ES-I3 (cell line): Measurements from ENCODE around the gene ZMYM2.
"Not testable (repeated sequence)": the region's sequence is repeated elsewhere in the genome, so short reads cannot be mapped to it uniquely, and the experiment has no call there.

Experiments
- H3K36me3 ChIP-seq: 2 replicates; pipeline ENCODE4 v1.6.1; 2013; ENCODE audit warnings: mild to moderate bottlenecking, low read length, control low read depth, moderate library complexity; ENCODE audit not compliant: insufficient read depth
- H3K4me1 ChIP-seq: 2 replicates; pipeline ENCODE4 v1.6.1; 2013; ENCODE audit warnings: mild to moderate bottlenecking, control low read depth, low read length; ENCODE audit not compliant: insufficient read depth
- H3K9ac ChIP-seq: 2 replicates; pipeline ENCODE4 v1.6.1; 2013; ENCODE audit warnings: low read depth, mild to moderate bottlenecking, low read length, moderate library complexity
- H3K9me3 ChIP-seq: 2 replicates; pipeline ENCODE4 v1.6.1; 2013; ENCODE audit warnings: mild to moderate bottlenecking, low read length, moderate library complexity; ENCODE audit not compliant: control insufficient read depth, insufficient read depth

The ZMYM2 gene

DNA sequence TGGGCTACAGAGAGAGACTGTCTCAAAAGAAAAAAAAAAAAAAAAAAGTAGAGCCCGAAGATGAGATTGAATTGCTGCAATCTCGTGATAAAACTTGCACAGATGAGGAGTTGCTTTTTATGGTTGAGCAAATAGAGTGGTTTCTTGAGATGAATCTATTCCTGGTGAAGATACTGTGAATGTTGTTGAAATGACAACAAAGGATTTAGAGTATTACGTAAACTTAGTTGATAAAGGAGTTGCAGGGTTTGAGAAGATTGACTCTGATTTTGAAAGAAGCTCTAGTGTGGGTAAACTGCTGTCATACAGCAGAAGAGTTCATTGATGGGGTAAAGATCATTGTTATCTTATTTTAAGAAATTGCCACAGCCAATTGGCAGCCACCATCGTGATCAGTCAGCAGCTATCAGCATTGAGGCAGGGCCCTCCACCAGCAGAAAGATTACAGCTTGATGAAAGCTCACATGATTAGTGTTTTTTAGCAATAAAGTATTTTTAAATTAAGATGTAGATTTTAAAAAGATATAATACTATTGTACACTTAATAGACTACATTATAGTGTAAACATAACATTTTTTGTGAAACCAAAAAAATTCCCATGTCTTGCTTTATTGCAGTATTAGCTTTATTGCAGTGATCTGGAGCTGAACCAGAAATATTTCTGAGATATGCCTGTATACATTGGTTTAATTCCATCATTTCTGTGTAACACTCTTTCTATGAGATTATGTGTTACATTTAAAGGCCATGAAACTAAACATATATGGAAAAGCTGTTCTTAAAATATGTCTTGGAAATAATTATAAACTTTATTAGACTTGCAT is 43.1 kb downstream of the ZMYM2 start:
- Histone ChIP-seq H3K4me1 (no peaks in the 10 kb centered on the region), H3K9ac (no peak overlapping the region), H3K9me3 (no peaks in the 10 kb centered on the region), H3K36me3 (peaks cover 7% of the 10 kb centered on the region)

DNA sequence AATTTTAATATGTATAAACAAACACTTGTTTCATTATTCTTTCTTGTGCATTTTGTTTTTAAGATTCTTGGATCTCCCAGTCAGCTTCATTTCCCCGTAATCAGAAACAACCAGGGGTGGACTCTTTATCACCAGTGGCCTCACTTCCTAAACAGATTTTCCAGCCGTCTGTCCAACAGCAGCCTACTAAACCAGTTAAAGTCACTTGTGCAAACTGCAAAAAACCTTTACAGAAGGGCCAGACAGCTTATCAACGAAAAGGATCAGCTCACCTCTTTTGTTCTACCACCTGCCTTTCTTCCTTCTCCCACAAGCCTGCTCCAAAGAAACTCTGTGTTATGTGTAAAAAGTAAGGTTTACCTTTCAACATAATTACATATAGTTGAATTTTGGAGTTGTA is 44.3 kb downstream of the ZMYM2 start:
- Histone ChIP-seq H3K36me3 (peaks cover 7% of the 10 kb centered on the region), H3K9me3 (no peaks in the 10 kb centered on the region), H3K4me1 (no peaks in the 10 kb centered on the region), H3K9ac (no peak overlapping the region)

DNA sequence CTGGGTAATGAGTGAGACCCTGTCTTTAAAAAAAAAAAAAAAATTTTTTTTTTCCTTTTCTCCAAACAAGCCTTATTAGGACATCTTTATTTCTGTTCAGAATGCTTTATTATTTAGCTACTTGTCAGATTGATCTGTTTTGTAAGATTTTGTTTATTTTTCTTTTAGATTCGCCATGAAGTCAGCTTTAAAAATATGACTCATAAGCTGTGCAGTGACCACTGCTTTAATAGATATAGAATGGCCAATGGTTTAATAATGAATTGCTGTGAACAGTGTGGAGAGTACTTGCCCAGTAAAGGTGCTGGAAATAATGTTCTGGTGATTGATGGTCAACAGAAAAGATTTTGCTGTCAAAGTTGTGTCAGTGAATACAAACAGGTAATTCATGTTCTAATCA is 47.7 kb downstream of the ZMYM2 start:
- no peak overlapping the region for H3K9ac ChIP-seq
- no peaks in the 10 kb centered on the region for H3K9me3 ChIP-seq
- H3K36me3 ChIP-seq: peaks cover 7% of the 10 kb centered on the region
- no peaks in the 10 kb centered on the region for H3K4me1 ChIP-seq

DNA sequence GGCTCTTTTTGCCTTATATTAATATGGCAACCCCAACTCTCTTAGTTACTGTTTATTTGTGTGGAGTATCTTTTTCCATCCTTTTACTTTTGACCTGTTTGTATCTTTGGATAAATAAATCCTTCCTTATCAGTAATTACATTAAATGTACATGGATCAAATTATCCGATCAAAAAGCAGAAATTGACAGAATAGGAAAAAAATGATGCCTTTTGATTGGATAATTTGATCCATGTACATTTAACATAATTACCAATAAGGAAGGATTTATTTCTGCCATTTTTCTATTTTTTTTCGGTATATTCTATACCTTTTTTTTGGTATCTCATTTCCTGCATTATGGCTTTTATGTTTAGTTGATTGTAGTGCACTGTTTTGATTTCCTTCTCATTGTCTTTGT is 57.2 kb downstream of the ZMYM2 start:
- H3K36me3 ChIP-seq: no peaks in the 10 kb centered on the region
- H3K4me1 ChIP-seq: no peaks in the 10 kb centered on the region
- no peaks in the 10 kb centered on the region for H3K9me3 ChIP-seq
- H3K9ac ChIP-seq: no peak overlapping the region

DNA sequence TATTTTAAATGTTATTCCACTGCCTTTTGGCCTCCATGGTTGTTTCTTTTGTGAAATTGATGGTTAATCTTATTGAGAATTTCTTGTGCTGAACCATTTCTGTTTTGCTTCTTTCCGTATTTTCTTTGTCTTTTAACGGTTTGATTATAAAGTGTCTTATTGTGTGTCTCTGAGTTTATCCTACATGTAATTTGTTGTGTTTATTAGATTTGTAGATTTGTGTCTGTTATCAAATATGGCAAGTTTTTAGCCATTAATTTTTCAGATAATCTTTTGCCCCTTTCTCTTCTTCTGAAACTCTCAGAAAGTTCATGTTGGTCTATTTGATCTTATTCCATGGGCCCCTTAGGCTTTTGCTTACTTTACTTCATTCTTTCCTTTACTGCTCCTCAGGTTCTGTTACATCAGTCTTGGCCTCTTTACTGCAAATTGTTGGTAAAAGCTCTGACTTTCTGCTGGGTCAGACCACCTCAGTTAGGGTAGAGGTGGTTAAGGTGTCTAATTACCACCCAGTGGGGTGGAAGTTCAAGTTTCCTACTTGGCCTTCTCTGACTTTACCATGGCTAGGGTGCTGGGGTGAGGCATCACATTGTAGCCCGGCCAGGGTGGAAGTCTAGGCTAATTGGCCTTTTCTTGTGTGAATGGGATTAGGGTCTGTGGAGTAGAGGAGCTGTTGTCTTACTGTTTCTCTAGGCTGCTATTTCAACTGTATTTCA is 58.3 kb downstream of the ZMYM2 start:
- Histone ChIP-seq H3K9me3 (no peaks in the 10 kb centered on the region), H3K36me3 (peaks cover 6% of the 10 kb centered on the region; the same call in 1 of the 2 replicates), H3K9ac (no peak overlapping the region), H3K4me1 (no peaks in the 10 kb centered on the region)

DNA sequence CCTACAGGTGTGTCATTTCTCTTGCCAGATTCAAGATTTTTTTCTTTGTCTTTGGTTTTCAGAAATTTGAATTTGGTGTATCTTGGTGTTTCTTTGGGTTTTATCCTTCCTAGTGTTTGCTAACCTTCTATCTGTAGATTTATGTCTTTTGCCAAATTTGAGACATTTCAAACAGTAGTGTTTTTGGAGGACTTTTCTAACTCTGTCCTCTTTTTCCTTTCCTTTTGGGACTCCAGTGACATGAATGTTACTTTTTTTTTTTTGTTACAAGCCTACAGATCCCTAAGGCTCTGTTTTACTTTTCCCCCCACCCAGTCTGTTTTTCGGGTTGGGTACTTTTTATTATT is 58.8 kb downstream of the ZMYM2 start:
- no peak overlapping the region for H3K9ac ChIP-seq
- H3K4me1 ChIP-seq: no peaks in the 10 kb centered on the region
- H3K36me3 ChIP-seq: peaks cover 7% of the 10 kb centered on the region; the same call in 1 of the 2 replicates
- no peaks in the 10 kb centered on the region for H3K9me3 ChIP-seq

DNA sequence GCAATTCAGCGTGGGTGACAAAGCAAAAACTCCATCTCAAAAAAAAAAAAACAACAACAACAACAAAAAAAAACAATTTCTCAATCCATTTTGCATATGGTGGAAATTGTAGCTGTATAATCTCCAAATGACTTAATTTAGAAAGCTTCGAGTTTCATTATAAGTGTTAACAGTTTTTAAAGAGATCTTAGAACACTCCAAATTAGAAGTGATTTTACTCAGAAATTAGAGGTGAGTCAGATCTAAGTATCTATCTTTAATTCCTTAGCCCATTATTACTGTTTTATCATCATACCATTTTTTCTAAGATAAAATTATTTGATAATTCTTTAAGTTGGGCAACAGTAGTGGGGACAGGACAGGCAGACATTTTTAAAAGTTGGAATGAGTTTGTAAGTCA is 60.5 kb downstream of the ZMYM2 start:
- Histone ChIP-seq H3K9ac (no peak overlapping the region), H3K9me3 (no peaks in the 10 kb centered on the region), H3K4me1 (no peaks in the 10 kb centered on the region), H3K36me3 (peaks cover 7% of the 10 kb centered on the region; the same call in 1 of the 2 replicates)

DNA sequence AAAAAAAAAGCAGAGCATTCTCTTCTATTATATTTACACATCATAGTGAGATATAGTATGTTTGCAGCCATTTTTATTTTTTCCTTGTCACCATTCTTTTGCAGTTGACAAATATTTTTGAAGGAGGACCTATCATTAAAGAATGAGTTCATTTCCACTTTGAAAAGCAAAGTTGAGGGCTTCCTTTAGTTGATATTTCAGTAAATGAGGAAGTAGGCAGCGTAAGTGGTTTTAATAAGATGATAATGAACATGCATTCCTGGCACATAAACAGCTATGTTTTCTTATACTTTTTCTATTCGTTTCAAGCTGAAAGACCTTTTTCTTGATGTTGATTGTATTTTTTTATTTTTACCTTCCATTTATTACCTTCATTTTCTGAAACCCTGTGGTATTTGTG is 66.2 kb downstream of the ZMYM2 start:
- H3K9ac ChIP-seq: no peak overlapping the region
- no peaks in the 10 kb centered on the region for H3K4me1 ChIP-seq
- peaks cover 7% of the 10 kb centered on the region for H3K36me3 ChIP-seq
- no peaks in the 10 kb centered on the region for H3K9me3 ChIP-seq

DNA sequence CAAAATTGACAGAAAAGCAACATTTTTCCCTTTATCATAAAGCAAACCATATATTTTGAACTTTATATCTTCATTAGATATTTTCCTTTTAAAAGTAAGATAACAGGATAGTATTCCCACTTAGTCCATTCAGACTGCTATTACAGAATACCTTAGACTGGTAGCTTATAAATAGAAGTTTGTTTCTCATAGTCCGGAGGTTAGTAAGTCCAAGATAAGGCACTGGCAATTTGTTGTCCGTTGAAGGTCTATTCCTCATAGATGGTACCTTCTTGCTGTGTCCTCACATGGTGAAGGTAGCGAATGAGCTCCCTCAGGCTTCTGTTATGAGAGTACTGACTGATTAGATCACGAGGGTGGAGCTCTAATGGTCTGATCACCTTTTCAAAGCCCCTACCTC is 70.4 kb downstream of the ZMYM2 start:
- Histone ChIP-seq H3K4me1 (no peaks in the 10 kb centered on the region), H3K36me3 (no peaks in the 10 kb centered on the region; the same call in 1 of the 2 replicates), H3K9me3 (no peaks in the 10 kb centered on the region), H3K9ac (no peak overlapping the region)

DNA sequence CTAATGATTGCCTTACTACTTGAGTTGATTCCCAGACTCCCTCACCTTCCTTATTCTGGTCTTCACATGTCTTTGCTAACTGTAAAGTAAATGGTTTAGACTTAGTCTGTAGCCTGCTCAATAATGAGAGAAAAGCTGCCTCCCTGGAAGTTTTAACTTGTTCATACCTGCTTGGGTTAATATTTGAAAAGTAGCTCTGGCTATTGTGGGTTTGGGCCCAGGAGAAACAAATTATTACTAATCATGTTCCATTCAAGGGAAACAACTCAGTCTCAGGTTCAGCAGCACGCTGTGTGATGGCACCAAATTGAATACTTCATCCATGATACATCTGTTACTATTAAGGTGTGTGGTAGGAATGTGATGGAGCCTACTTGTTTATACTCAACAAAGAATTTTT is 75.0 kb downstream of the ZMYM2 start:
- Histone ChIP-seq H3K9me3 (no peaks in the 10 kb centered on the region), H3K9ac (no peak overlapping the region), H3K36me3 (peaks cover 13% of the 10 kb centered on the region), H3K4me1 (no peaks in the 10 kb centered on the region)

DNA sequence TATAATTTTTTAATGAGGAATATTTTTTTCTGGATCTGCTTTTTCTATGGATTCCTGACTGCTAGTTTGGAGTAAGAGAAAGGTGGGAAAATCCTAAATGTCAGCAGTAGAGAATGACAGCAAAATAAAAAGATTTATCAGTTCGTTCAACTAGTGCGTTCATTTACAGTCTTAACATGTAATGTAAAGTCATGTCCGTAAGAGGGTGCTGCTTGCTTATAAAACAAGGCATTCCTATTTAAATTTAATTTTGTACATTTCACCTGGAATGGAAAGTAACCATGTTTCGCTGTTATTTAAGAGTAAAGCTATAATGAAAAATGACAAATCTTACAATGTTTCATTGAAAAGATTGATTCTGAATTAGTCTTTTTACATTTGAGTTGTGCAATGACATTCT is 76.6 kb downstream of the ZMYM2 start:
- peaks cover 19% of the 10 kb centered on the region for H3K36me3 ChIP-seq
- H3K4me1 ChIP-seq: no peaks in the 10 kb centered on the region
- H3K9ac ChIP-seq: no peak overlapping the region
- H3K9me3 ChIP-seq: no peaks in the 10 kb centered on the region

DNA sequence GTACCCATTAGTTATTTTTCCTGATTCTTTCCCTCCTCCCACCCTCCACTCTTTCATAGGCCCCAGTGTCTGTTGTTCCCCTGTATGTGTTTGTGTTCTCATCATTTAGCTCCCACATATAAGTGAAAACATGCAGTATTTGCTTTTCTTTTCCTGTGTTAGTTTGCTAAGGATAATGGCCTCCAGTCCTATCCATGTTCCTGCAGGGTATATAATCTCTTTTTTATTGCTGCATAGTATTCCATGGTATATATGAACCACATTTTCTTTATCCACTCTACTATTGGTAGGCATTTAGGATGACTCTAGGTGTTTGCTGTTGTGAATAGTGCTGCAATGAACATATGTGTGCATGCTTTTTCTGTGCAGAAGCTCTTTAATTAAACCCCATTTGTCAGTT is 79.4 kb downstream of the ZMYM2 start:
- Histone ChIP-seq H3K9me3 (no peaks in the 10 kb centered on the region), H3K36me3 (peaks cover 25% of the 10 kb centered on the region), H3K4me1 (no peaks in the 10 kb centered on the region), H3K9ac (no peak overlapping the region)

DNA sequence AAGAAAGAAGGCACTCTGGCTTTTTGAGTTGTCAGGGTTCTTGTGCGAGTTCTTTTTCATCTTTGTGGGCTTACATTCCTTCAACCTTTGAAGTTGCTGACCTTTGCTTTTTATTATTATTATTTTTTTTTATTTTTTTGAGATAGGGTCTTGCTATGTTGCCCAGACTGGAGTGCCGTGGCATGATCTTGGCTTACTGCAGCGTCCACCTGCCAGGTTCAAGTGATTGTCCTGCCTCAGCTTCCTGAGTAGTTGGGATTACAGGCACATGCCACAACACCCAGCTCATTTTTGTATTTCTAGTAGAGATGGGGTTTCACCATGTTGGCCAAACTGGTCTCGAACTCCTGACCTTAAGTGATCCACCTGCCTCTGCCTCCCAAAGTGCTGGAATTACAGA is 84.1 kb downstream of the ZMYM2 start:
- not testable (repeated sequence) for H3K9me3 ChIP-seq, H3K9ac ChIP-seq, H3K4me1 ChIP-seq
- H3K36me3 ChIP-seq: peaks cover 16% of the 10 kb centered on the region

DNA sequence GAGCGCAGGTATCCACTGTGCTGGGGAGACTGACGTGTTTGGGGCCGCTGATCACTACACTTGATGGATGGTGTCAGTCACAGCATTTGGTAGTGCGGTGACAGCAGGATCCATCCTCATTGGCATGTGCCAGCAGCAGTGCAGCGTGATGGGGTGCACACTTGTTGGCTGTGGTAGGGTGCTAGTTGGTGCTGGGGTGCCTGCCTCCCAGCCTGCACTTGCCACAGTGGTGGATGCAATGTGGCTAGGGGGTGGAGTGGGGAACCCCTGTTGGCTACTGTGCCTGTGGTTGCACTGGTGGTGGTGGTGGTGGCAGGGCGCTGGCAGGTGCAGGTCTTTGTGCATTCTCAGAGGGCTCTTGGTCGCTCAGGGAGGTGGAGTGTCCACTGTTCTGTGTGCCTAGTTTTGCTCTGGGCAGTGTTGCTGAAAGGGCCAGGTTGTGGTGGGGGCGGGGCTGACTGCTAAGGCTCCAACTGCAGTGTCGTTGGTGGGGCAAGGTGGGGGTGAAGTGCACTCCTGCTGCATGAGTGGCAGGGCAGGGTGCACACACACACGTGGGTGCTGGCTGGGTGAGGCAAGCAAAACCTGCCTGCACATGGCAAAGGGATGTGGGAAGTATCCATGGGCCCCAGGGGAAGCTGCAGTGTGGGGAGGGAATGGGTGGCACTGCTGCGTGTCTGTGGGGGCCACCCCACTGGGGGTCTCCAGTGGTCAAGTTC is 84.8 kb downstream of the ZMYM2 start:
- Histone ChIP-seq H3K4me1 (no peaks in the 10 kb centered on the region), H3K36me3 (peaks cover 12% of the 10 kb centered on the region), H3K9ac (no peak overlapping the region), H3K9me3 (no peaks in the 10 kb centered on the region)

DNA sequence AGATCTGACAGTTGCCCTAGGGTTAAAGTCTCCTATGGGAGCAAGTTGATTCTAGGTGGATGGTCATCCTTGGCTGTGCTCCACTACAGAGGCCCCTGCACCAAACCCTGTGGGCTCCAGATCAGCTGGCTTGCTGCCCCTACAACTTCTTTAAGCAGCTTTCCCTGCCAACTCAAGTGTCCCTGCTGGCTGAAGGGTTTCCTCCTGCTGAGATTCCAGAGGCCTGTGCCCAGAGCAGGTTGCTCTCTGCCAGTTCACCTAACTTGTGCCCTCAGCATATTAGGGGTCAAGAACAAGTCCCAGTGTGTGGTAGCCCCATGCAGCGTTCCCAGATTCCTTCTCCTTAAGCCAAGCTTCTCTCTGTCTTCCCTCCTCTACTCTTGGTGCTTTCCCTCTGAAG is 85.6 kb downstream of the ZMYM2 start:
- Histone ChIP-seq H3K9ac (no peak overlapping the region), H3K36me3 (peaks cover 9% of the 10 kb centered on the region), H3K9me3 (no peaks in the 10 kb centered on the region)

More for the DNA sequence above, 85.6 kb downstream of the ZMYM2 start:
- H3K4me1 ChIP-seq: no peaks in the 10 kb centered on the region; the same call in 1 of the 2 replicates
